GM21529 (cell line): ENCODE results near the gene ROR2.

Experiments
- ATAC-seq: cut with Tn5 transposase; IDR thresholded peaks from one replicate; pipeline ENCODE4 v1.9.1; 2021; ENCODE audit not compliant: unreplicated experiment

The ROR2 gene

GRCh38 chr9:91693226-91693625, 256.8 kb downstream of the ROR2 start:
- no peak for ATAC-seq

- no peak for ATAC-seq
Measured at GRCh38 chr9:91690540-91691249, 259.3 kb downstream of the ROR2 start.

GRCh38 chr9:91689006-91689405, 261.0 kb downstream of the ROR2 start:
- ATAC-seq: no peak

GRCh38 chr9:91683269-91683668, 266.8 kb downstream of the ROR2 start:
- no peak for ATAC-seq

- no peak for ATAC-seq
Measured at GRCh38 chr9:91682806-91683205, 267.2 kb downstream of the ROR2 start.

GRCh38 chr9:91681461-91682305, 268.3 kb downstream of the ROR2 start:
- no peak for ATAC-seq

GRCh38 chr9:91680998-91681397, 269.0 kb downstream of the ROR2 start:
- ATAC-seq: no peak

GRCh38 chr9:91680106-91680505, 269.9 kb downstream of the ROR2 start:
- ATAC-seq: no peak

GRCh38 chr9:91678807-91679580, 271.0 kb downstream of the ROR2 start:
- no peak for ATAC-seq

GRCh38 chr9:91677822-91678436, 272.1 kb downstream of the ROR2 start:
- ATAC-seq: no peak

- ATAC-seq: no peak
Measured at GRCh38 chr9:91677331-91677730, 272.7 kb downstream of the ROR2 start.

GRCh38 chr9:91676046-91676445, 274.0 kb downstream of the ROR2 start:
- peak; percentile 69 for ATAC-seq

- no peak for ATAC-seq
Measured at GRCh38 chr9:91664663-91665062, 285.4 kb downstream of the ROR2 start.

- no peak for ATAC-seq
Measured at GRCh38 chr9:91663858-91664257, 286.2 kb downstream of the ROR2 start.

GRCh38 chr9:91661451-91661850, 288.6 kb downstream of the ROR2 start:
- no peak for ATAC-seq

- ATAC-seq: no peak
Measured at GRCh38 chr9:91660521-91660920, 289.5 kb downstream of the ROR2 start.

- ATAC-seq: no peak
Measured at GRCh38 chr9:91659529-91660495, 290.2 kb downstream of the ROR2 start.

- peak; percentile 69 for ATAC-seq
Measured at GRCh38 chr9:91658513-91659105, 291.4 kb downstream of the ROR2 start.

- no peak for ATAC-seq
Measured at GRCh38 chr9:91657501-91657900, 292.5 kb downstream of the ROR2 start.

GRCh38 chr9:91655658-91656057, 294.4 kb downstream of the ROR2 start:
- ATAC-seq: no peak
